HG02973 (cell line): ENCODE data around the gene HDC.

ENCODE experiments used
- ATAC-seq: cut with Tn5 transposase; IDR thresholded peaks from one replicate; pipeline ENCODE4 v1.9.1; 2021; ENCODE audit warnings: moderate library complexity; ENCODE audit not compliant: unreplicated experiment

The HDC gene

GRCh38 chr15:50265620-50266019, at the start of gene HDC:
Gene HDC, minus strand, starts transcription at chr15:50265726. Its CDS starts 103 bp downstream, at chr15:50265623.
- ATAC-seq, result no peak

- ATAC-seq, result no peak
Measured at GRCh38 chr15:50312636-50313035, 47.1 kb upstream of the HDC start.

- no peak for ATAC-seq
Measured at GRCh38 chr15:50307799-50308198, 42.3 kb upstream of the HDC start.

- ATAC-seq, result no peak
Measured at GRCh38 chr15:50304836-50305235, 39.3 kb upstream of the HDC start.

- ATAC-seq, result no peak
Measured at GRCh38 chr15:50302581-50302980, 37.1 kb upstream of the HDC start.

- no peak for ATAC-seq
Measured at GRCh38 chr15:50298340-50298739, 32.8 kb upstream of the HDC start.

GRCh38 chr15:50295966-50296365, 30.4 kb upstream of the HDC start:
- ATAC-seq, result no peak

GRCh38 chr15:50289749-50290148, 24.2 kb upstream of the HDC start:
- no peak for ATAC-seq

GRCh38 chr15:50287324-50288116, 22.0 kb upstream of the HDC start:
- no peak for ATAC-seq

- ATAC-seq, result no peak
Measured at GRCh38 chr15:50281427-50281826, 15.9 kb upstream of the HDC start.

GRCh38 chr15:50280271-50280670, 14.7 kb upstream of the HDC start:
- ATAC-seq, result no peak

- no peak for ATAC-seq
Measured at GRCh38 chr15:50278496-50278895, 13.0 kb upstream of the HDC start.

- no peak for ATAC-seq
Measured at GRCh38 chr15:50277370-50277769, 11.8 kb upstream of the HDC start.

GRCh38 chr15:50275908-50276307, 10.4 kb upstream of the HDC start:
- no peak for ATAC-seq

- ATAC-seq, result no peak
Measured at GRCh38 chr15:50275091-50275490, 9.6 kb upstream of the HDC start.

- ATAC-seq, result no peak
Measured at GRCh38 chr15:50267577-50267976, 2.1 kb upstream of the HDC start.

- no peak for ATAC-seq
Measured at GRCh38 chr15:50262533-50262932, 3.0 kb downstream of the HDC start.

- ATAC-seq, result no peak
Measured at GRCh38 chr15:50261981-50262380, 3.5 kb downstream of the HDC start.

GRCh38 chr15:50260969-50261496, 4.5 kb downstream of the HDC start:
- no peak for ATAC-seq

- no peak for ATAC-seq
Measured at GRCh38 chr15:50259276-50259675, 6.2 kb downstream of the HDC start.

- ATAC-seq, result no peak
Measured at GRCh38 chr15:50257924-50258323, 7.6 kb downstream of the HDC start.

- no peak for ATAC-seq
Measured at GRCh38 chr15:50257332-50257731, 8.2 kb downstream of the HDC start.
